Keratinocyte (primary cell): ENCODE data around the gene CAP2.

ENCODE experiments used
- CTCF ChIP-seq, 3 experiments: IDR thresholded peaks in 1 of 3; conservative IDR thresholded peaks in 1 of 3; optimal IDR thresholded peaks in 1 of 3; 2 replicates in 2 of 3; 3 replicates in 1 of 3; pipeline versions ENCODE3 to v1.5.1; 2011; ENCODE audit warnings: low read length in 3 of 3, mild to moderate bottlenecking in 3 of 3, moderate library complexity in 2 of 3, control low read depth in 1 of 3, inconsistent platforms in 1 of 3; ENCODE audit not compliant: insufficient read depth in 2 of 3; ENCODE audit errors: extremely low read depth in 1 of 3
- EZH2 ChIP-seq: IDR thresholded peaks from one replicate; pipeline ENCODE4 v1.6.1; 2012; ENCODE audit warnings: inconsistent platforms, mild to moderate bottlenecking, low read length, moderate library complexity

GRCh38 chr6:17448165-17448564 lies 54.8 kb downstream of the CAP2 start:
- TF ChIP-seq CTCF (optimal IDR thresholded peaks at IDR 0.05 in 1 of 3, IDR thresholded peaks at IDR 0.05 in 1 of 3, conservative IDR thresholded peaks at IDR 0.05 in 1 of 3; ENCODE audit: extremely low read depth in 1 of 3, insufficient read depth in 2 of 3, low read length in 3 of 3) (no peak), EZH2 (no peak)
